Fibroblast of lung (primary cell): ENCODE measurements around the gene CXCL8.

Source experiments
- EZH2 ChIP-seq: IDR thresholded peaks from 2 replicates; pipeline ENCODE4 v1.5.1; 2012; ENCODE audit warnings: low read length, control low read depth, mild to moderate bottlenecking; ENCODE audit errors: missing control alignments
- TF ChIP-seq, protein P1 (sequence below), 2 donors: IDR thresholded peaks in 1 of 2; conservative IDR thresholded peaks in 1 of 2; 1 replicate in 1 of 2; 2 replicates in 1 of 2; pipeline ENCODE4 v1.5.1; 2011 to 2012; ENCODE audit warnings: low read length in 2 of 2, control low read depth in 1 of 2, inconsistent platforms in 1 of 2, low read depth in 1 of 2, mild to moderate bottlenecking in 1 of 2

DNA sequence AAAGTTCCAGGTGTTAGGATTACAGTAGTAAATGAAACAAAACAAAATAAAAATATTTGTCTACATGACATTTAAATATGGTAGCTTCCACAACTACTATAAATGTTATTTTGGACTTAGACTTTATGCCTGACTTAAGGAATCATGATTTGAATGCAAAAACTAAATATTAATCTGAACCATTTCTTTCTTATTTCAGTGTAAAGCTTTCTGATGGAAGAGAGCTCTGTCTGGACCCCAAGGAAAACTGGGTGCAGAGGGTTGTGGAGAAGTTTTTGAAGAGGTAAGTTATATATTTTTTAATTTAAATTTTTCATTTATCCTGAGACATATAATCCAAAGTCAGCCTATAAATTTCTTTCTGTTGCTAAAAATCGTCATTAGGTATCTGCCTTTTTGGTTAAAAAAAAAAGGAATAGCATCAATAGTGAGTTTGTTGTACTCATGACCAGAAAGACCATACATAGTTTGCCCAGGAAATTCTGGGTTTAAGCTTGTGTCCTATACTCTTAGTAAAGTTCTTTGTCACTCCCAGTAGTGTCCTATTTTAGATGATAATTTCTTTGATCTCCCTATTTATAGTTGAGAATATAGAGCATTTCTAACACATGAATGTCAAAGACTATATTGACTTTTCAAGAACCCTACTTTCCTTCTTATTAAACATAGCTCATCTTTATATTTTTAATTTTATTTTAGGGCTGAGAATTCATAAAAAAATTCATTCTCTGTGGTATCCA, 1.6 kb downstream of the CXCL8 start:
- TF ChIP-seq, protein P1, sequence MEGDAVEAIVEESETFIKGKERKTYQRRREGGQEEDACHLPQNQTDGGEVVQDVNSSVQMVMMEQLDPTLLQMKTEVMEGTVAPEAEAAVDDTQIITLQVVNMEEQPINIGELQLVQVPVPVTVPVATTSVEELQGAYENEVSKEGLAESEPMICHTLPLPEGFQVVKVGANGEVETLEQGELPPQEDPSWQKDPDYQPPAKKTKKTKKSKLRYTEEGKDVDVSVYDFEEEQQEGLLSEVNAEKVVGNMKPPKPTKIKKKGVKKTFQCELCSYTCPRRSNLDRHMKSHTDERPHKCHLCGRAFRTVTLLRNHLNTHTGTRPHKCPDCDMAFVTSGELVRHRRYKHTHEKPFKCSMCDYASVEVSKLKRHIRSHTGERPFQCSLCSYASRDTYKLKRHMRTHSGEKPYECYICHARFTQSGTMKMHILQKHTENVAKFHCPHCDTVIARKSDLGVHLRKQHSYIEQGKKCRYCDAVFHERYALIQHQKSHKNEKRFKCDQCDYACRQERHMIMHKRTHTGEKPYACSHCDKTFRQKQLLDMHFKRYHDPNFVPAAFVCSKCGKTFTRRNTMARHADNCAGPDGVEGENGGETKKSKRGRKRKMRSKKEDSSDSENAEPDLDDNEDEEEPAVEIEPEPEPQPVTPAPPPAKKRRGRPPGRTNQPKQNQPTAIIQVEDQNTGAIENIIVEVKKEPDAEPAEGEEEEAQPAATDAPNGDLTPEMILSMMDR (conservative IDR thresholded peaks at IDR 0.05 in 1 of 2, IDR thresholded peaks at IDR 0.05 in 1 of 2; ENCODE audit: low read depth in 1 of 2, low read length in 2 of 2), result no peak
- TF ChIP-seq EZH2, result no peak
